Activated T-helper 1 cell treated with anti-CD3 and anti-CD28 coated beads, Interleukin-12 subunit alpha, Interleukin-12 subunit beta, Interleukin-2, Interleukin-4 antibody, amounts not matched to agents 30 ng/mL and 10 ng/mL and 1 ng/mL, durations not matched to agents 14 hours and 24 hours and 36 hours (primary cell): ENCODE measurements around the gene XPA. TPM values are rescaled to one million over a fixed set of nuclear protein-coding genes. Genes with fewer than 3 reads are reported as not detected.
"Not testable (repeated sequence)": the region's sequence is repeated elsewhere in the genome, so short reads cannot be mapped to it uniquely, and the experiment has no call there.

ENCODE experiments used
- DNase-seq: peaks from one replicate; pipeline ENCODE4 v3.0.0; 2021; ENCODE audit warnings: low spot score
- H3K27ac Mint-ChIP-seq: one replicate; pipeline ENCODE4 v1.8.0; 2021; ENCODE audit warnings: mild to moderate bottlenecking, mixed read lengths
- H3K27me3 Mint-ChIP-seq: one replicate; pipeline ENCODE4 v1.8.0; 2022; ENCODE audit warnings: mild to moderate bottlenecking, moderate library complexity, mixed read lengths; ENCODE audit not compliant: insufficient read depth
- H3K36me3 Mint-ChIP-seq: one replicate; pipeline ENCODE4 v1.8.0; 2021; ENCODE audit warnings: low read depth, mixed read lengths
- H3K4me1 Mint-ChIP-seq: one replicate; pipeline ENCODE4 v1.8.0; 2021; ENCODE audit warnings: low read depth, mixed read lengths
- H3K4me3 Mint-ChIP-seq: one replicate; pipeline ENCODE4 v1.8.0; 2021; ENCODE audit warnings: mild to moderate bottlenecking, moderate library complexity, mixed read lengths
- H3K9me3 Mint-ChIP-seq: one replicate; pipeline ENCODE4 v1.8.0; 2021; ENCODE audit warnings: mixed read lengths
- intact Hi-C: fragments of 100-400 bp; cut with micrococcal nuclease; formaldehyde crosslinking; loops from one replicate; pipeline ENCODE4 v1.15.1; 2024
- total RNA-seq: library from RNA; stranded (reverse); gene quantifications from 2 replicates; pipeline ENCODE4 v1.2.3, GENCODE V29; 2022

XPA gene
- total RNA-seq, 1 donor from 2014 or later: 11.3 TPM

- peaks cover 9% of the 10 kb centered on the region for H3K9me3 Mint-ChIP-seq
- no peak overlapping the region for H3K27ac Mint-ChIP-seq
- intact Hi-C loops: no loop called here
Observed at GRCh38 chr9:97721396-97721795, 24.3 kb upstream of the XPA start.

GRCh38 chr9:97717866-97718265, 20.7 kb upstream of the XPA start:
- peaks cover 9% of the 10 kb centered on the region for H3K9me3 Mint-ChIP-seq
- peaks cover 3% of the 10 kb centered on the region for H3K36me3 Mint-ChIP-seq
- DNase-seq: no peak
- peaks cover 19% of the 10 kb centered on the region for H3K27me3 Mint-ChIP-seq
- intact Hi-C loops: no loop called here
- no peak overlapping the region for H3K27ac Mint-ChIP-seq
- H3K4me1 Mint-ChIP-seq: peaks cover 26% of the 10 kb centered on the region
- no peak overlapping the region for H3K4me3 Mint-ChIP-seq

More at GRCh38 chr9:97721396-97721795, 24.3 kb upstream of the XPA start:
- H3K27me3 Mint-ChIP-seq: peaks cover 36% of the 10 kb centered on the region
- H3K4me3 Mint-ChIP-seq: no peak overlapping the region
- no peak for DNase-seq
- peaks cover 8% of the 10 kb centered on the region for H3K4me1 Mint-ChIP-seq
- peaks cover 1% of the 10 kb centered on the region for H3K36me3 Mint-ChIP-seq

- H3K4me1 Mint-ChIP-seq: peaks cover 37% of the 10 kb centered on the region
- DNase-seq: peak; percentile 23
- H3K27me3 Mint-ChIP-seq: peaks cover 7% of the 10 kb centered on the region
- intact Hi-C loops: loop anchor here (5.0 kb wide), 1 partner anchor 548 kb away; no protein-coding TSS in a partner anchor
- peaks cover 1% of the 10 kb centered on the region for H3K36me3 Mint-ChIP-seq
- H3K9me3 Mint-ChIP-seq: peaks cover 4% of the 10 kb centered on the region
- no peak overlapping the region for H3K27ac Mint-ChIP-seq
- H3K4me3 Mint-ChIP-seq: peak overlapping the region; percentile 46
Observed at GRCh38 chr9:97714435-97714834, 17.3 kb upstream of the XPA start.

- intact Hi-C loops: loop anchor here (2.0 to 5.0 kb wide), 3 partner anchors 92 to 551 kb away; partner anchors contain the start of gene FOXE1
- no peak for DNase-seq
- Mint-ChIP-seq H3K27me3 (peaks cover 15% of the 10 kb centered on the region), H3K36me3 (peaks cover 1% of the 10 kb centered on the region), H3K9me3 (no peaks in the 10 kb centered on the region), H3K4me3 (no peak overlapping the region), H3K27ac (no peak overlapping the region), H3K4me1 (peaks cover 29% of the 10 kb centered on the region)
Observed at GRCh38 chr9:97711223-97711626, 14.1 kb upstream of the XPA start.

- Mint-ChIP-seq H3K9me3 (no peaks in the 10 kb centered on the region), H3K27ac (no peak overlapping the region), H3K4me3 (no peak overlapping the region), H3K27me3 (peaks cover 15% of the 10 kb centered on the region), H3K4me1 (peaks cover 29% of the 10 kb centered on the region), H3K36me3 (peaks cover 1% of the 10 kb centered on the region)
- DNase-seq: peak; percentile 31
- intact Hi-C loops: loop anchor here (1.0 to 5.0 kb wide), 8 partner anchors 92 to 552 kb away; partner anchors contain the start of gene FOXE1
Observed at GRCh38 chr9:97710356-97711222, 13.4 kb upstream of the XPA start.

GRCh38 chr9:97706246-97706645, 9.1 kb upstream of the XPA start:
- Mint-ChIP-seq H3K4me3 (no peak overlapping the region), H3K36me3 (no peaks in the 10 kb centered on the region), H3K9me3 (no peaks in the 10 kb centered on the region), H3K27me3 (peaks cover 12% of the 10 kb centered on the region), H3K27ac (no peak overlapping the region), H3K4me1 (peaks cover 19% of the 10 kb centered on the region)
- DNase-seq: no peak
- intact Hi-C loops: no loop called here

GRCh38 chr9:97705354-97705950, 8.3 kb upstream of the XPA start:
- Mint-ChIP-seq H3K36me3 (no peaks in the 10 kb centered on the region), H3K27ac (no peak overlapping the region), H3K9me3 (no peaks in the 10 kb centered on the region), H3K4me1 (peaks cover 12% of the 10 kb centered on the region), H3K4me3 (no peak overlapping the region), H3K27me3 (peaks cover 12% of the 10 kb centered on the region)
- intact Hi-C loops: no loop called here
- no peak for DNase-seq

GRCh38 chr9:97704851-97705250, 7.7 kb upstream of the XPA start:
- Mint-ChIP-seq H3K27ac (peak overlapping the region; percentile 37), H3K36me3 (no peaks in the 10 kb centered on the region), H3K4me3 (no peak overlapping the region), H3K9me3 (no peaks in the 10 kb centered on the region), H3K4me1 (peaks cover 13% of the 10 kb centered on the region), H3K27me3 (peaks cover 11% of the 10 kb centered on the region)
- no peak for DNase-seq
- intact Hi-C loops: no loop called here

- no peak overlapping the region for H3K4me3 Mint-ChIP-seq
- peaks cover 18% of the 10 kb centered on the region for H3K4me1 Mint-ChIP-seq
- H3K36me3 Mint-ChIP-seq: no peaks in the 10 kb centered on the region
- no peak for DNase-seq
- no peaks in the 10 kb centered on the region for H3K9me3 Mint-ChIP-seq
- H3K27ac Mint-ChIP-seq: peak overlapping the region; percentile 94
- intact Hi-C loops: no loop called here
- peaks cover 10% of the 10 kb centered on the region for H3K27me3 Mint-ChIP-seq
Observed at GRCh38 chr9:97704345-97704677, 7.2 kb upstream of the XPA start.

- Mint-ChIP-seq H3K9me3 (no peaks in the 10 kb centered on the region), H3K4me1 (peaks cover 21% of the 10 kb centered on the region), H3K27ac (peak overlapping the region; percentile 94), H3K36me3 (no peaks in the 10 kb centered on the region), H3K4me3 (no peak overlapping the region), H3K27me3 (peaks cover 10% of the 10 kb centered on the region)
- no peak for DNase-seq
- intact Hi-C loops: no loop called here
Observed at GRCh38 chr9:97703437-97704344, 6.6 kb upstream of the XPA start.

GRCh38 chr9:97699824-97700223, 2.7 kb upstream of the XPA start:
- not testable (repeated sequence) for H3K27ac Mint-ChIP-seq, DNase-seq, H3K36me3 Mint-ChIP-seq, H3K9me3 Mint-ChIP-seq, H3K4me3 Mint-ChIP-seq, H3K27me3 Mint-ChIP-seq
- H3K4me1 Mint-ChIP-seq: peaks cover 51% of the 10 kb centered on the region
- intact Hi-C loops: loop anchor here (5.0 kb wide), 5 partner anchors 287 to 557 kb away; partner anchors contain the start of gene TBC1D2

- not testable (repeated sequence) for DNase-seq, H3K36me3 Mint-ChIP-seq, H3K9me3 Mint-ChIP-seq, H3K27ac Mint-ChIP-seq, H3K27me3 Mint-ChIP-seq, H3K4me3 Mint-ChIP-seq
- intact Hi-C loops: loop anchor here (5.0 kb wide), 5 partner anchors 288 to 558 kb away; partner anchors contain the start of gene TBC1D2
- H3K4me1 Mint-ChIP-seq: peaks cover 55% of the 10 kb centered on the region
Observed at GRCh38 chr9:97699281-97699680, 2.1 kb upstream of the XPA start.
